ENCODE measurements around the gene NPHP1.
"Not testable (repeated sequence)": the region's sequence is repeated elsewhere in the genome, so short reads cannot be mapped to it uniquely, and the experiment has no call there.

The NPHP1 gene

GRCh38 chr2:110124038-110124825, 80.6 kb downstream of the NPHP1 start:
- Mint-ChIP-seq H3K4me1 (no peaks in the 10 kb centered on the region), H3K4me3 (no peak overlapping the region), H3K27me3 (peaks cover 5% of the 10 kb centered on the region), H3K27ac (no peak overlapping the region), H3K9me3 (no peaks in the 10 kb centered on the region)
- DNase-seq (no peak), ATAC-seq (no peak)

- no peak for DNase-seq
- Mint-ChIP-seq H3K4me3 (no peak overlapping the region), H3K27ac (no peak overlapping the region), H3K27me3 (peaks cover 32% of the 10 kb centered on the region), H3K4me1 (peaks cover under 1% of the 10 kb centered on the region), H3K9me3 (no peaks in the 10 kb centered on the region)
- no peak for ATAC-seq
Measured at GRCh38 chr2:110121592-110121991, 83.2 kb downstream of the NPHP1 start.

GRCh38 chr2:110121052-110121334, 83.8 kb downstream of the NPHP1 start:
- peaks cover 6% of the 10 kb centered on the region for H3K4me1 Mint-ChIP-seq
- H3K9me3 Mint-ChIP-seq, result no peaks in the 10 kb centered on the region
- H3K27ac Mint-ChIP-seq, result no peak overlapping the region
- no peak for ATAC-seq
- no peak for DNase-seq
- no peak overlapping the region for H3K4me3 Mint-ChIP-seq
- H3K27me3 Mint-ChIP-seq, result peaks cover 38% of the 10 kb centered on the region

- no peak for ATAC-seq
- H3K9me3 Mint-ChIP-seq, result no peaks in the 10 kb centered on the region
- H3K27ac Mint-ChIP-seq, result peak overlapping the region in 1 of 2 donors; percentile 20
- no peak overlapping the region for H3K4me3 Mint-ChIP-seq
- H3K4me1 Mint-ChIP-seq, result peaks cover 12% of the 10 kb centered on the region
- DNase-seq, result no peak
- peaks cover 43% of the 10 kb centered on the region for H3K27me3 Mint-ChIP-seq
Measured at GRCh38 chr2:110120171-110121051, 84.4 kb downstream of the NPHP1 start.

- H3K27me3 Mint-ChIP-seq, result peaks cover 86% of the 10 kb centered on the region
- no peaks in the 10 kb centered on the region for H3K9me3 Mint-ChIP-seq
- peaks cover 18% of the 10 kb centered on the region for H3K4me1 Mint-ChIP-seq
- ATAC-seq (no peak), DNase-seq (no peak)
- no peak overlapping the region for H3K4me3 Mint-ChIP-seq
- H3K27ac Mint-ChIP-seq, result no peak overlapping the region
Measured at GRCh38 chr2:110116033-110116710, 88.6 kb downstream of the NPHP1 start.

- DNase-seq, result no peak
- Mint-ChIP-seq H3K9me3 (peaks cover 0 to 2% of the 10 kb centered on the region in 2 donors), H3K4me3 (peak within 1 kb of the TSS in 1 of 2 donors; percentile 46), H3K27ac (no peak within 1 kb of the TSS), H3K27me3 (peaks cover 93% of the 10 kb centered on the region), H3K4me1 (peaks cover 20% of the 10 kb centered on the region)
- ATAC-seq, result peak; percentile 39
Measured at GRCh38 chr2:110115291-110116032, 89.4 kb downstream of the NPHP1 start, which contains the start of gene MALL. Gene MALL, minus strand, starts transcription at chr2:110115822. Its CDS starts 30 bp downstream, at chr2:110115792.

- no peak overlapping the region for H3K27ac Mint-ChIP-seq
- ATAC-seq (no peak), DNase-seq (no peak)
- peaks cover 0 to 8% of the 10 kb centered on the region in 2 donors for H3K9me3 Mint-ChIP-seq
- H3K4me3 Mint-ChIP-seq, result no peak overlapping the region
- peaks cover 99% of the 10 kb centered on the region for H3K27me3 Mint-ChIP-seq
- H3K4me1 Mint-ChIP-seq, result peaks cover 26% of the 10 kb centered on the region
Measured at GRCh38 chr2:110114831-110115255, 90.0 kb downstream of the NPHP1 start.

GRCh38 chr2:110113961-110114591, 90.7 kb downstream of the NPHP1 start:
- Mint-ChIP-seq H3K27me3 (peaks cover 99% of the 10 kb centered on the region), H3K9me3 (peaks cover 0 to 10% of the 10 kb centered on the region in 2 donors), H3K27ac (peak overlapping the region in 1 of 2 donors; percentile 44), H3K4me3 (no peak overlapping the region), H3K4me1 (peaks cover 33% of the 10 kb centered on the region)
- DNase-seq, result no peak
- peak; percentile 42 for ATAC-seq

- Mint-ChIP-seq H3K9me3 (peaks cover 0 to 31% of the 10 kb centered on the region in 2 donors), H3K4me1 (peaks cover 20% of the 10 kb centered on the region), H3K27me3 (peaks cover 96% of the 10 kb centered on the region)
- H3K4me3 Mint-ChIP-seq, DNase-seq, H3K27ac Mint-ChIP-seq, ATAC-seq: not testable (repeated sequence)
Measured at GRCh38 chr2:110108291-110108690, 96.5 kb downstream of the NPHP1 start.

GRCh38 chr2:110107092-110108079, 97.4 kb downstream of the NPHP1 start:
- Mint-ChIP-seq H3K27me3 (peaks cover 96% of the 10 kb centered on the region), H3K4me1 (peaks cover 21% of the 10 kb centered on the region), H3K9me3 (peaks cover 0 to 31% of the 10 kb centered on the region in 2 donors), H3K27ac (no peak overlapping the region), H3K4me3 (no peak overlapping the region)
- no peak for ATAC-seq
- no peak for DNase-seq

- DNase-seq (no peak), ATAC-seq (no peak)
- no peak overlapping the region for H3K4me3 Mint-ChIP-seq
- H3K27me3 Mint-ChIP-seq, result peaks cover 96% of the 10 kb centered on the region
- no peak overlapping the region for H3K27ac Mint-ChIP-seq
- H3K9me3 Mint-ChIP-seq, result peaks cover 0 to 31% of the 10 kb centered on the region in 2 donors
- peaks cover 29% of the 10 kb centered on the region for H3K4me1 Mint-ChIP-seq
Measured at GRCh38 chr2:110106642-110107041, 98.2 kb downstream of the NPHP1 start.

GRCh38 chr2:110105608-110106467, 99.0 kb downstream of the NPHP1 start:
- no peak overlapping the region for H3K4me3 Mint-ChIP-seq
- peak; percentile 35 for ATAC-seq
- H3K4me1 Mint-ChIP-seq, result peaks cover 37% of the 10 kb centered on the region
- peaks cover 95% of the 10 kb centered on the region for H3K27me3 Mint-ChIP-seq
- DNase-seq, result no peak
- H3K9me3 Mint-ChIP-seq, result peaks cover 0 to 31% of the 10 kb centered on the region in 2 donors
- no peak overlapping the region for H3K27ac Mint-ChIP-seq

GRCh38 chr2:110105183-110105582, 99.6 kb downstream of the NPHP1 start:
- no peak for DNase-seq
- Mint-ChIP-seq H3K9me3 (peaks cover 0 to 27% of the 10 kb centered on the region in 2 donors), H3K27ac (no peak overlapping the region), H3K4me3 (no peak overlapping the region), H3K4me1 (peaks cover 33% of the 10 kb centered on the region), H3K27me3 (peaks cover 89% of the 10 kb centered on the region)
- no peak for ATAC-seq
